ENCODE measurements around the gene RHBDF1.
A peak's percentile ranks its signal among the peaks of the same experiment; 100 is the strongest.

RHBDF1 gene

GRCh38 chr16:78444-79150, 6.2 kb upstream of the RHBDF1 start:
- peak; percentile 43 for DNase-seq (ENCODE audit: low read depth)
- TF ChIP-seq CTCF (IDR thresholded peaks at IDR 0.05; ENCODE audit: insufficient read depth, low read depth, low read length, missing control alignments) = no peak
- peak overlapping the region; percentile 81 for H3K4me3 ChIP-seq (ENCODE audit: low read depth, low read length)

- DNase-seq (ENCODE audit: low read depth) = peak; percentile 90
Observed at GRCh38 chr16:77807-78443, 5.5 kb upstream of the RHBDF1 start, which contains the start of gene MPG. TSS of gene MPG (plus strand) at chr16:78225. CDS start at chr16:78310, 85 bp downstream.

GRCh38 chr16:77273-77806, 4.9 kb upstream of the RHBDF1 start:
- TF ChIP-seq CTCF (IDR thresholded peaks at IDR 0.05; ENCODE audit: insufficient read depth, low read depth, low read length, missing control alignments) = no peak
- peak overlapping the region; percentile 81 for H3K4me3 ChIP-seq (ENCODE audit: low read depth, low read length)
- DNase-seq (ENCODE audit: low read depth) = peak; percentile 76

More at GRCh38 chr16:77807-78443, 5.5 kb upstream of the RHBDF1 start, which contains the start of gene MPG:
- no peak for TF ChIP-seq CTCF (IDR thresholded peaks at IDR 0.05; ENCODE audit: insufficient read depth, low read depth, low read length, missing control alignments)
- peak within 1 kb of the TSS; percentile 81 for H3K4me3 ChIP-seq (ENCODE audit: low read depth, low read length)

- no peak for TF ChIP-seq CTCF (IDR thresholded peaks at IDR 0.05; ENCODE audit: insufficient read depth, low read depth, low read length, missing control alignments)
- H3K4me3 ChIP-seq (ENCODE audit: low read depth, low read length) = peak overlapping the region; percentile 81
- DNase-seq (ENCODE audit: low read depth) = no peak
Observed at GRCh38 chr16:76535-77272, 4.3 kb upstream of the RHBDF1 start.

- no peak overlapping the region for H3K4me3 ChIP-seq (ENCODE audit: low read depth, low read length)
- DNase-seq (ENCODE audit: low read depth) = no peak
- TF ChIP-seq CTCF (IDR thresholded peaks at IDR 0.05; ENCODE audit: insufficient read depth, low read depth, low read length, missing control alignments) = no peak
Observed at GRCh38 chr16:75580-76501, 3.4 kb upstream of the RHBDF1 start.
